SK-N-SH treated with all-trans-retinoic acid at 6 μM for 48 hours (cell line): ENCODE data around the gene NPAS3.

Experiments used
- ATAC-seq: fragments of 200-7000 bp; cut with Tn5 transposase; 3 replicates; pipeline ENCODE4 v1.9.1; 2020; ENCODE audit warnings: mild to moderate bottlenecking, moderate library complexity
- ARNTL ChIP-seq: fragments of 450-650 bp; formaldehyde crosslinking; IDR thresholded peaks from 2 replicates; pipeline ENCODE4 v1.5.0; 2020; ENCODE audit warnings: low read depth, mild to moderate bottlenecking, moderate library complexity, borderline replicate concordance
- BACH2 ChIP-seq: fragments of 250-450 bp; sonication (Bioruptor Pico); IDR thresholded peaks from 2 replicates; pipeline ENCODE4 v1.9.0; 2021; ENCODE audit warnings: mild to moderate bottlenecking, borderline replicate concordance
- CSDC2 ChIP-seq: fragments of 250-450 bp; sonication (Bioruptor Pico); IDR thresholded peaks from 2 replicates; pipeline ENCODE4 v1.5.0; 2020; ENCODE audit warnings: mild to moderate bottlenecking, moderate library complexity
- ESRRG ChIP-seq: fragments of 250-450 bp; sonication (Bioruptor Pico); IDR thresholded peaks from 2 replicates; pipeline ENCODE4 v1.6.1; 2021; ENCODE audit warnings: mild to moderate bottlenecking
- GLIS3 ChIP-seq: fragments of 250-450 bp; sonication (Bioruptor Pico); IDR thresholded peaks from 2 replicates; pipeline ENCODE4 v1.5.0; 2020; ENCODE audit warnings: mild to moderate bottlenecking, moderate library complexity
- ISL1 ChIP-seq: fragments of 250-450 bp; sonication (Bioruptor Pico); IDR thresholded peaks from 2 replicates; pipeline ENCODE4 v2.1.2; 2022; ENCODE audit warnings: mild to moderate bottlenecking, moderate library complexity
- OSR1 ChIP-seq: fragments of 250-450 bp; sonication (Bioruptor Pico); IDR thresholded peaks from 2 replicates; pipeline ENCODE4 v1.8.0; 2022; ENCODE audit warnings: moderate library complexity, mild to moderate bottlenecking, inconsistent platforms
- PATZ1 ChIP-seq: fragments of 250-450 bp; sonication (Bioruptor Pico); IDR thresholded peaks from 2 replicates; pipeline ENCODE4 v1.8.0; 2020; ENCODE audit warnings: mild to moderate bottlenecking, moderate library complexity, borderline replicate concordance
- PPARA ChIP-seq: fragments of 250-450 bp; sonication (Bioruptor Pico); IDR thresholded peaks from 2 replicates; pipeline ENCODE4 v1.5.0; 2020; ENCODE audit warnings: mild to moderate bottlenecking, borderline replicate concordance
- RARB ChIP-seq: fragments of 250-450 bp; sonication (Bioruptor Pico); IDR thresholded peaks from 2 replicates; pipeline ENCODE4 v1.8.0; 2021; ENCODE audit warnings: mild to moderate bottlenecking, moderate library complexity
- SNAI2 ChIP-seq: fragments of 250-450 bp; sonication (Bioruptor Pico); IDR thresholded peaks from 2 replicates; pipeline ENCODE4 v1.5.0; 2020; ENCODE audit warnings: mild to moderate bottlenecking, moderate library complexity
- TCF4 ChIP-seq: fragments of 250-450 bp; sonication (Bioruptor Pico); IDR thresholded peaks from 2 replicates; pipeline ENCODE4 v1.8.0; 2021; ENCODE audit warnings: mild to moderate bottlenecking, moderate library complexity, borderline replicate concordance
- TOX ChIP-seq: fragments of 250-450 bp; sonication (Bioruptor Pico); IDR thresholded peaks from 2 replicates; pipeline ENCODE4 v1.8.0; 2021; ENCODE audit warnings: mild to moderate bottlenecking, moderate library complexity, borderline replicate concordance
- TSHZ2 ChIP-seq: fragments of 250-450 bp; sonication (Bioruptor Pico); IDR thresholded peaks from 2 replicates; pipeline ENCODE4 v1.5.0; 2020; ENCODE audit warnings: mild to moderate bottlenecking, moderate library complexity
- ZC3H10 ChIP-seq: fragments of 250-450 bp; sonication (Bioruptor Pico); IDR thresholded peaks from 2 replicates; pipeline ENCODE4 v1.5.1; 2021; ENCODE audit warnings: mild to moderate bottlenecking, moderate library complexity
- ZFP3 ChIP-seq: fragments of 250-450 bp; sonication (Bioruptor Pico); IDR thresholded peaks from 2 replicates; pipeline ENCODE4 v1.5.0; 2020; ENCODE audit warnings: mild to moderate bottlenecking, moderate library complexity
- ZFP30 ChIP-seq: fragments of 450-650 bp; formaldehyde crosslinking; IDR thresholded peaks from 2 replicates; pipeline ENCODE4 v1.5.0; 2022; ENCODE audit warnings: mild to moderate bottlenecking, moderate library complexity
- ZNF565 ChIP-seq: fragments of 450-650 bp; formaldehyde crosslinking; conservative IDR thresholded peaks from 2 replicates; pipeline ENCODE4 v1.5.0; 2020; ENCODE audit warnings: low read depth, mild to moderate bottlenecking, moderate library complexity
- ZNF70 ChIP-seq: fragments of 450-650 bp; formaldehyde crosslinking; IDR thresholded peaks from 2 replicates; pipeline ENCODE4 v1.5.0; 2020; ENCODE audit warnings: mild to moderate bottlenecking, moderate library complexity
- TF ChIP-seq, protein P1 (sequence below): fragments of 250-450 bp; sonication (Bioruptor Pico); IDR thresholded peaks from 2 replicates; pipeline ENCODE4 v1.5.1; 2020; ENCODE audit warnings: low read depth, mild to moderate bottlenecking, moderate library complexity
- TF ChIP-seq, protein P2 (sequence below): fragments of 250-450 bp; sonication (Bioruptor Pico); IDR thresholded peaks from 2 replicates; pipeline ENCODE4 v1.8.0; 2021; ENCODE audit warnings: low read depth, mild to moderate bottlenecking, moderate library complexity, borderline replicate concordance
- TF ChIP-seq, protein P3 (sequence below): fragments of 250-450 bp; sonication (Bioruptor Pico); IDR thresholded peaks from 2 replicates; pipeline ENCODE4 v1.5.1; 2021; ENCODE audit warnings: mild to moderate bottlenecking, moderate library complexity

The NPAS3 gene

DNA sequence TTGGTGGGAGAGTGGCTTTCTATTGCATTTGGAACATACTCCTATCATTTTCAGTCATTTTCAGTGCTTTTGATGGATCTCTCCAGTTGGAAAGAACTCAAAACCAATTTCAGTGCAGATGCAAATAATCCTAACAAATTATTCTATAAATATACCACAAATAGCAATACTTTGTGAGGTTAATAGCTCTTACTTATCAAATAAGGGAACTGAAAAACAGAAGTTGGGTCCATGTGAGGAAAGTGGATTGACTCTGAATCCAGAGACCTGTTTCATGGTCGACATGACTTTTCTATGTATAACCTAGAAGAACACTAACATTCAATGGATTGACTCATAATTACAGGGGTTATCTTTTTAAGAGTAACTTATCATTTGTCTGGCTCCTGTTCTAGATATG lies 763.6 kb downstream of the NPAS3 start:
- no peak for ATAC-seq
- TF ChIP-seq GLIS3 (no peak), ZNF70 (CRISPR knock-in tag) (no peak), TCF4 (CRISPR knock-in tag) (no peak), SNAI2 (no peak), ZNF565 (CRISPR knock-in tag) (no peak), CSDC2 (CRISPR knock-in tag) (no peak)

DNA sequence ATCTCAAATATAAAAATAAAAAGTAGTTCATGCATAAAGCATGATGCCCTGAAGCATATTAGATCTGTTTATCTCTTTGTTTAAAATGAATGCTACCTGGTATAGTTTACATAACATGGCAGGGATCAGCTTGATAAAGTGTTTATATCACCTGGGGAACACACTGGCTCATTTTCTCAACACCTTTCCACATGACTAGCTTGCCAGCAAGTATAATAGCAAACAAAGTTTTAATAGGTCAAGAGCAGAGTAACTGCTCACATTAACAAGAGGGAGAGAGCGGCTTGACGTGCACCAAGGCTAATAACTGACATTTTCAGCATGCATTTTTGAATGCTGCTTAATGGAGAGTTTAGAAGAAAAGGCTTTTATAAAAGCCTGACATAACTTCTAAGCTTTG lies 765.8 kb downstream of the NPAS3 start:
- TF ChIP-seq TCF4 (CRISPR knock-in tag): no peak
- ATAC-seq: no peak

GRCh38 chr14:33705490-33705889 lies 766.8 kb downstream of the NPAS3 start:
- no peak for ATAC-seq
- TF ChIP-seq, protein P1, sequence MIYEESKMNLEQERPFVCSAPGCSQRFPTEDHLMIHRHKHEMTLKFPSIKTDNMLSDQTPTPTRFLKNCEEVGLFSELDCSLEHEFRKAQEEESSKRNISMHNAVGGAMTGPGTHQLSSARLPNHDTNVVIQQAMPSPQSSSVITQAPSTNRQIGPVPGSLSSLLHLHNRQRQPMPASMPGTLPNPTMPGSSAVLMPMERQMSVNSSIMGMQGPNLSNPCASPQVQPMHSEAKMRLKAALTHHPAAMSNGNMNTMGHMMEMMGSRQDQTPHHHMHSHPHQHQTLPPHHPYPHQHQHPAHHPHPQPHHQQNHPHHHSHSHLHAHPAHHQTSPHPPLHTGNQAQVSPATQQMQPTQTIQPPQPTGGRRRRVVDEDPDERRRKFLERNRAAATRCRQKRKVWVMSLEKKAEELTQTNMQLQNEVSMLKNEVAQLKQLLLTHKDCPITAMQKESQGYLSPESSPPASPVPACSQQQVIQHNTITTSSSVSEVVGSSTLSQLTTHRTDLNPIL (CRISPR knock-in tag): no peak
- no peak for TF ChIP-seq OSR1 (CRISPR knock-in tag)
- TF ChIP-seq, protein P2, sequence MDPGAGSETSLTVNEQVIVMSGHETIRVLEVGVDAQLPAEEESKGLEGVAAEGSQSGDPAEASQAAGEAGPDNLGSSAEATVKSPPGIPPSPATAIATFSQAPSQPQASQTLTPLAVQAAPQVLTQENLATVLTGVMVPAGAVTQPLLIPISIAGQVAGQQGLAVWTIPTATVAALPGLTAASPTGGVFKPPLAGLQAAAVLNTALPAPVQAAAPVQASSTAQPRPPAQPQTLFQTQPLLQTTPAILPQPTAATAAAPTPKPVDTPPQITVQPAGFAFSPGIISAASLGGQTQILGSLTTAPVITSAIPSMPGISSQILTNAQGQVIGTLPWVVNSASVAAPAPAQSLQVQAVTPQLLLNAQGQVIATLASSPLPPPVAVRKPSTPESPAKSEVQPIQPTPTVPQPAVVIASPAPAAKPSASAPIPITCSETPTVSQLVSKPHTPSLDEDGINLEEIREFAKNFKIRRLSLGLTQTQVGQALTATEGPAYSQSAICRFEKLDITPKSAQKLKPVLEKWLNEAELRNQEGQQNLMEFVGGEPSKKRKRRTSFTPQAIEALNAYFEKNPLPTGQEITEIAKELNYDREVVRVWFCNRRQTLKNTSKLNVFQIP (CRISPR knock-in tag): no peak
- TF ChIP-seq ISL1 (CRISPR knock-in tag): no peak
- no peak for TF ChIP-seq ZNF70 (CRISPR knock-in tag)
- no peak for TF ChIP-seq PPARA
- no peak for TF ChIP-seq TOX
- no peak for TF ChIP-seq RARB (CRISPR knock-in tag)
- TF ChIP-seq ZC3H10: no peak
- no peak for TF ChIP-seq ZFP3
- no peak for TF ChIP-seq TSHZ2
- TF ChIP-seq ARNTL: no peak
- no peak for TF ChIP-seq ZNF565 (CRISPR knock-in tag)
- TF ChIP-seq BACH2 (CRISPR knock-in tag): no peak
- no peak for TF ChIP-seq ZFP30 (CRISPR knock-in tag)
- TF ChIP-seq, protein P3, sequence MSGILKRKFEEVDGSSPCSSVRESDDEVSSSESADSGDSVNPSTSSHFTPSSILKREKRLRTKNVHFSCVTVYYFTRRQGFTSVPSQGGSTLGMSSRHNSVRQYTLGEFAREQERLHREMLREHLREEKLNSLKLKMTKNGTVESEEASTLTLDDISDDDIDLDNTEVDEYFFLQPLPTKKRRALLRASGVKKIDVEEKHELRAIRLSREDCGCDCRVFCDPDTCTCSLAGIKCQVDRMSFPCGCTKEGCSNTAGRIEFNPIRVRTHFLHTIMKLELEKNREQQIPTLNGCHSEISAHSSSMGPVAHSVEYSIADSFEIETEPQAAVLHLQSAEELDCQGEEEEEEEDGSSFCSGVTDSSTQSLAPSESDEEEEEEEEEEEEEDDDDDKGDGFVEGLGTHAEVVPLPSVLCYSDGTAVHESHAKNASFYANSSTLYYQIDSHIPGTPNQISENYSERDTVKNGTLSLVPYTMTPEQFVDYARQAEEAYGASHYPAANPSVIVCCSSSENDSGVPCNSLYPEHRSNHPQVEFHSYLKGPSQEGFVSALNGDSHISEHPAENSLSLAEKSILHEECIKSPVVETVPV (CRISPR knock-in tag): no peak
- no peak for TF ChIP-seq PATZ1 (CRISPR knock-in tag)
- TF ChIP-seq ESRRG (CRISPR knock-in tag): no peak

GRCh38 chr14:33707716-33708115 lies 769.0 kb downstream of the NPAS3 start:
- ATAC-seq: no peak
- no peak for TF ChIP-seq PATZ1 (CRISPR knock-in tag)
- no peak for TF ChIP-seq SNAI2
- no peak for TF ChIP-seq RARB (CRISPR knock-in tag)
- TF ChIP-seq, protein P1 (CRISPR knock-in tag): no peak
- TF ChIP-seq, protein P3 (CRISPR knock-in tag): no peak
